ENCODE results near the gene EME1. TPM values are rescaled to one million over a fixed set of nuclear protein-coding genes. Genes with fewer than 3 reads are reported as not detected.
"Not testable (repeated sequence)": the region's sequence is repeated elsewhere in the genome, so short reads cannot be mapped to it uniquely, and the experiment has no call there.

EME1 gene
- total RNA-seq, 1 donor from 2014 or later, result 2.7 TPM

GRCh38 chr17:50407921-50408320, 34.9 kb downstream of the EME1 start:
- Histone ChIP-seq H3K36me3 (ENCODE audit: control insufficient read depth, insufficient read depth, low read length) (no peaks in the 10 kb centered on the region), H3K27me3 (ENCODE audit: control insufficient read depth, insufficient read depth, low read length) (no peaks in the 10 kb centered on the region), H3K4me3 (ENCODE audit: low read depth, low read length) (no peak overlapping the region)
- no peak for TF ChIP-seq CTCF (IDR thresholded peaks at IDR 0.05; ENCODE audit: insufficient read depth, low read length, poor library complexity, severe bottlenecking)
- no peak for DNase-seq (ENCODE audit: low read depth)

- Histone ChIP-seq H3K4me3 (ENCODE audit: low read depth, low read length) (no peak overlapping the region), H3K27me3 (ENCODE audit: control insufficient read depth, insufficient read depth, low read length) (no peaks in the 10 kb centered on the region), H3K36me3 (ENCODE audit: control insufficient read depth, insufficient read depth, low read length) (no peaks in the 10 kb centered on the region)
- no peak for DNase-seq (ENCODE audit: low read depth)
- TF ChIP-seq CTCF (IDR thresholded peaks at IDR 0.05; ENCODE audit: insufficient read depth, low read length, poor library complexity, severe bottlenecking), result no peak
Measured at GRCh38 chr17:50412188-50412732, 39.2 kb downstream of the EME1 start.

- TF ChIP-seq CTCF (IDR thresholded peaks at IDR 0.05; ENCODE audit: insufficient read depth, low read length, poor library complexity, severe bottlenecking), result no peak
- no peak for DNase-seq (ENCODE audit: low read depth)
- no peaks in the 10 kb centered on the region for H3K36me3 ChIP-seq (ENCODE audit: control insufficient read depth, insufficient read depth, low read length)
- no peak overlapping the region for H3K4me3 ChIP-seq (ENCODE audit: low read depth, low read length)
- H3K27me3 ChIP-seq (ENCODE audit: control insufficient read depth, insufficient read depth, low read length), result no peaks in the 10 kb centered on the region
Measured at GRCh38 chr17:50414808-50415207, 41.8 kb downstream of the EME1 start.

GRCh38 chr17:50419577-50419976, 46.5 kb downstream of the EME1 start:
- DNase-seq (ENCODE audit: low read depth); H3K4me3 ChIP-seq (ENCODE audit: low read depth, low read length); H3K27me3 ChIP-seq (ENCODE audit: control insufficient read depth, insufficient read depth, low read length); H3K36me3 ChIP-seq (ENCODE audit: control insufficient read depth, insufficient read depth, low read length): not testable (repeated sequence)

- H3K27me3 ChIP-seq (ENCODE audit: control insufficient read depth, insufficient read depth, low read length), result no peaks in the 10 kb centered on the region
- no peak for DNase-seq (ENCODE audit: low read depth)
- no peaks in the 10 kb centered on the region for H3K36me3 ChIP-seq (ENCODE audit: control insufficient read depth, insufficient read depth, low read length)
- TF ChIP-seq CTCF (IDR thresholded peaks at IDR 0.05; ENCODE audit: insufficient read depth, low read length, poor library complexity, severe bottlenecking), result no peak
- no peak overlapping the region for H3K4me3 ChIP-seq (ENCODE audit: low read depth, low read length)
Measured at GRCh38 chr17:50420419-50421112, 47.5 kb downstream of the EME1 start.

- Histone ChIP-seq H3K4me3 (ENCODE audit: low read depth, low read length) (no peak overlapping the region), H3K36me3 (ENCODE audit: control insufficient read depth, insufficient read depth, low read length) (no peaks in the 10 kb centered on the region), H3K27me3 (ENCODE audit: control insufficient read depth, insufficient read depth, low read length) (no peaks in the 10 kb centered on the region)
- no peak for DNase-seq (ENCODE audit: low read depth)
- TF ChIP-seq CTCF (IDR thresholded peaks at IDR 0.05; ENCODE audit: insufficient read depth, low read length, poor library complexity, severe bottlenecking), result no peak
Measured at GRCh38 chr17:50421308-50422051, 48.5 kb downstream of the EME1 start.
